GF-D8 (cell line): Measurements from ENCODE around the gene RNF224.

Experiments
- DNase-seq: peaks from one replicate; lab custom pipeline; 2025; lab: John Stamatoyannopoulos, UW

The RNF224 gene

GRCh38 chr9:137215196-137215986 lies 11.9 kb upstream of the RNF224 start:
- DNase-seq: no peak

- no peak for DNase-seq
Measured at GRCh38 chr9:137216188-137216965, 10.9 kb upstream of the RNF224 start.

- DNase-seq: no peak
Measured at GRCh38 chr9:137217276-137218211, 9.8 kb upstream of the RNF224 start.

DNA sequence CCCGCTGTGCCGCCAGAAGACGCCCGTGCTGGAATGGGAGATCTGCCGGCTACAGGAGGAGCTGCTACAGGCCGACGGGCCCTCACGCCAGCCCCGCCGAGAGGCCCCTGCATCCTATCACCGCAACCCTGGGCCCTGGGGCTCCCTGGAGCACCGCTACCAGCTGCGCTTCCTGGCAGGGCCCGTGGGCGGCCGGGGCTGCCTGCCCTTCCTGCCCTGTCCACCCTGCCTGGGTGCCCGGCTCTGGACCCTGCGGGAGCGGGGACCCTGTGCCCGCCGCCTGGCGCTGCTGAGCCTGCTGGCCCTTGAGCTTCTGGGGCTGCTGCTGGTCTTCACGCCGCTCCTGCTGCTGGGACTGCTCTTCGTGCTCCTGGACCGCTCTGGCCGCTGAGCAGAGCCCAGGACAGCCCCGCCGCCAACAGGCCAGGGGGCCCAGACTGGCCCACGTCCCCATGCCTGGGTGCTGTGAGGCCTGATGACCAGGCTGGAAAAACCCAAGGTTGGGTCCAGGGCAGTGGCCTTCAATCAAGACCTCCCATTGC lies 9.0 kb upstream of the RNF224 start:
- no peak for DNase-seq

- DNase-seq: no peak
Measured at GRCh38 chr9:137218754-137219271, 8.5 kb upstream of the RNF224 start.

- DNase-seq: no peak
Measured at GRCh38 chr9:137219757-137220316, 7.5 kb upstream of the RNF224 start.

- no peak for DNase-seq
Measured at GRCh38 chr9:137220317-137221094, 6.8 kb upstream of the RNF224 start.

DNA sequence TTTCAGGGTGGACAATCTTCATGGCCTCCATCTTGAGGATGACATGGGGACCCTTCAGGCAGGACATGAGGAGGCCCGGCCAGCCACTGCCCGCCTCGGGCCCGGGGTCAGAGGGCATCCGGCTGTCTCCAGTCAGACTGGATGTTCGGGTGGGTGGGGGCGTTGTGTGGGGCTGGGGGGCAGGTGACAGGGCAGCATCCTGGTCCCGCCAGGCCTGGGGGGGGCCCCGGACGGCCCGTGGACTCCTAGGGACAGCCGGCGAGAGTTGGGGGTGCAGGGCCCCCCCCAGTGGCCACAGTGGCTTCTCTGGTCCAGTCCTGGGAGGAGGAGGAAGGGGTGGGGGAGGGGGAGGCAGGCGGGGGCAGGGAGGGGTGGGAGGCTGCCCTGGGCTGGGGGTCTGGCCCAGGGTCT lies 6.2 kb upstream of the RNF224 start:
- DNase-seq: no peak

DNA sequence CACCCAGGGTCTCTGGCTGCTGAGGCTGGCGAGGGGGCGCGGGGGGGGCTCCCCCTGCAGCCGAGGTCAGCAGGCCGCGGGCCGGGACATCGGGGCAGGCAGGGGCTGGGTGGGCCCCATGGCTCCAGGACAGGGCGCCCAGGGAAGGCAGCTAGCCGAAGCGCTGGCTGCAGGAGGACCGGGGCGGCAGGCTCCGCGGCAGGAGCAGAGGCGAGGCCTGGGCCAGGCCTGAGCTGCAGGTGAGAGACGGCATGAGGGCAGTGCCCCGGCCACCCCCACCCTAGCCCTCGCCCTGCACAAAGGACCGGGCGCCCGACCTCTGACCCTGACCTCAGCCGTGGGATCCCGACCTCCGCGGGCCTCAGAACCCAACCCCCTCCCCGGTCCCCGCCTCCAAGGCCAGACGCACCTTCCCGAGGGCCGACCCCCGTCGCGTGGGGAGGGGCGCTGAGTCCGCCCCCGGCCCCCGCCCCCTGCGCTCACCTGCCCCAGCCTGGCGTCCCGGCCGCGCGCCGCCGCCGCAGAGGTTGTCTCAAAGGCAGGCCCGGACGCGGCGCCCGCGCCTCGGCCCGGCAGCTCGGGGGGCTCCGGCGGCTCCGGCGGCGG lies 5.7 kb upstream of the RNF224 start:
- no peak for DNase-seq

- DNase-seq: no peak
Measured at GRCh38 chr9:137222190-137223077, 4.9 kb upstream of the RNF224 start, which contains the start of gene RNF208. TSS of gene RNF208 (minus strand) at chr9:137222240. CDS start at chr9:137221212, 1,028 bp downstream.

DNA sequence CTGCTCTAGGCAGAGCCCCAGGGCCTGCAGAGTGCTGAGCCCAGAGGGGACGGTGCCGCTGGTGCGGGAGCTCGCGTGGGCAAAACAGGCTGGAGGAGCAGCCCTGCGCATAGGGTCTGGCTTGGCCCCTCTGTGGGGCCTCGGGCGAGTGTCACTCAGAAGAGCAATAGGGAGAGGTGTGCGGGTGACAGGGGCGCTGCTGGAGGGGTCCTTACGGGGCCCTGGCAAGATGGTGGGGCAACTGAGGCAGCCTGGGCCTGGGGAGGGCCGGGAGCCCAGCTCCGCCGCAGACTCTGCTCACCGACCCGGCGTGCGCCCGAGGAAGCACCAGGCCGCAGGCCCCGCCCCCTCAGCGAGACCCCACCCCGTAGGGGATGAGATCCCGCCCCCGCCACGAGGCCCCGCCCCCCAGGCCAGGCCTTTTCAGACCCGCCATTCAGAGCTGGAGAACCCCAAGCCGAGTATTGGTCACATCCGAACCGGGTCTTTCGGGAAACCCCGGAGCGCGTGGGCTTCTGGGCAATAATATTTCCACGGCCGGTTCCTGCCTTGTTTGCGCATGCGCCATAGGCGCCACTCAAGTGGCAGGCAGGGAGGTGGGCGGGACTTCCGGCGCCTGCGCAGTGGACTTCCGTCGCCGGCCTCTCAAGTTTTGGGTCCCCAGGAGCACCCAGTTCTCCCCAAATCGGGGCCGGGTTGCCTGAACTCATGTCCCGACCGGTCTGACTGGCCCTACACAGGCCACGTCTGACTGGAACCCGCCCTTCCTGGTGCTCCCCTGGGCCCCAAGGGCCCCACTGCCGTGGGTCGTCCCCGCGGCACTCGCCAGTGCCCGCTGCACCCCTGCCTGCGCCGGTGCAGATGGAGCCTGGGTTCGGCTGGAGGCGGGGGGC lies 4.0 kb upstream of the RNF224 start:
- DNase-seq: peak; percentile 96

DNA sequence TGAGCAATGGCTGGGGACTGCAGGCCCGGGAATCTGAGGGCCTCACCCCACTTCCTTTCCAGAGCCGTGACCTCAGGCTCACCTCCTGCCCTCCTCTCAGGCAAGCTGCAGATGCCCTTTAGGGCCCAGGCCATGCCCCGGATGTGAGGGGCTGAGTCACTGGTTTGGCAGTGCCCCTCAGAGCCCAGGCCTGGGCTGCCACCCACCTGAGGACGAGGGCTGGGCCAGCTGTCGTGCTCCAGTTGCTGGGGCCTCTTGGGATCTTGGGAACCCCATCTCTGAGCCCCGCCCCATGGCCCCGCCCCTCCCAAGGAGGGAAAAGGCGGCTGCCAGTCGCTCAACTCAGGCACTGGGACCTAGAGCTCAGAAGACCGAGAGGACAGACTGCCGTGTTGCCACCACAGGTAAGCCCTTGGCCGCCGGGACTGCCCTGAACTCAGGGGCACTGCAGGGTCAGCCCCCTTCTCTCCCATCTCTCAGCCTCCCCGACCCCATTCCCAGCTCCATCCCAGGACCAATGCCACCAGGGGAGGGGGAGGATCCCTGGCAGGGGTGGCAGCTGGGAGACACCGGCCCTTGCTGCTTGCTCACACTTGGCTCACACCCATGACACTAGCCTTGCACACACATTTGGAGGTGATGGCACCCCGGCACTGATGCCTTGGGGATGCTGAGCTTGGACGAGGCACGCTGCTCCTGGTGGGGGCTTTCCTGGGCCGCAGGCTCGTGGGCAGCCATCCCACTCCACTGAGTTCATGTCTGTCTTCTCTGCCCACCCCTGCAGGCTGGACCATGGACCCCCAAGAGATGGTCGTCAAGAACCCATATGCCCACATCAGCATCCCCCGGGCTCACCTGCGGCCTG lies 2.2 kb upstream of the RNF224 start, which contains the start of gene CYSRT1:
Gene CYSRT1, plus strand, starts transcription at position 345 of the 865 bp plus-strand sequence. Its CDS starts 448 bp downstream, at position 793.
- peak; percentile 67 for DNase-seq

GRCh38 chr9:137225699-137226331 lies 1.5 kb upstream of the RNF224 start:
- no peak for DNase-seq

GRCh38 chr9:137226338-137227053 lies 806 bp upstream of the RNF224 start:
- DNase-seq: no peak

DNA sequence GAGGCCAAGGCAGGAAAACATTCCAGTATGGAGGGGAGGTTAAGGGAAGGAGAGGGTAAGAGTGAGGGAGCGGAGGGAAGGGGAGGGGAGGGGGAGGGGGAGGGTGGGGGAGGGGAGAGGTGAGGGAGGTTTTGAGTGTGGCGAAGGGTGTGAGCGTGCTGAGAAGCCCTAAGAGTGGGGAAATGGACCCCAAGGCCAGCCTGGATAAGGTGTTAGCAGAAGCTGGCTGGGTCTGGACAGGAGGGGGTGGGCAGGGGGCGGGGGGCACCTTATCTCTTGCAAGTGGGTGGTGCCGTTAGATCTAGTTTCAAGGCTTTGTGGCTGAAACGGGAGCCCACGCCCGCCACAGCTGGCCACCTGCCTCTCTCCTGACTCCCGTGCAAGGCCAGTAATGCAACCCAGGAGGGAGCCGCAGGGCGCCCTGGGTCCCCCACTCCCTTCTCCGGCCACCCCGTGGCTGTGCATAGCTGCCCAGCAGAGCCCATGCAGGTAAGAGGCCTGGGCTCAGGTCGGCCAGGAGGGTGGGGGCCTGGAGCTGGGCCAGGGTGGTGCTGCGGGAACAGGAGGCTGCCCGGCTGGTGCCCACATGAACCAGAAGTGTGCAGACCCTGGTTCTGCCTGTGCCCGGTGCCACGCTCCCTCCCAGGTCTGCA lies 677 bp downstream of the RNF224 start:
- DNase-seq: no peak
